AG04449 (cell line): Measurements from ENCODE around the gene RAN.

Experiments
- CTCF ChIA-PET: fragments of 350-600 bp; formaldehyde crosslinking; extraction: SDS; loops from one replicate; lab custom pipeline; 2021; ENCODE audit warnings: antibody characterized with exemption; lab: Yijun Ruan, JAX
- POLR2A ChIA-PET: fragments of 400-600, 350-600 bp; formaldehyde crosslinking; extraction: SDS; loops from one replicate; lab custom pipeline; 2020; ENCODE audit warnings: antibody characterized with exemption, inconsistent platforms; lab: Yijun Ruan, JAX
- DNase-seq: peaks from one replicate; pipeline ENCODE4 v3.0.0-alpha.2; 2010; ENCODE audit warnings: low read depth, low spot score
- H3K4me3 ChIP-seq: 2 replicates; pipeline ENCODE4 v1.5.1; 2011; ENCODE audit warnings: low read depth, mild to moderate bottlenecking, control low read depth, low read length
- CTCF ChIP-seq: IDR thresholded peaks from one replicate; pipeline ENCODE4 v1.5.1; 2011; ENCODE audit warnings: mild to moderate bottlenecking, moderate library complexity, low read length, control low read depth, inconsistent platforms; ENCODE audit not compliant: insufficient read depth; ENCODE audit errors: missing control alignments

The RAN gene

GRCh38 chr12:130871286-130872178, at the start of gene RAN:
RAN (plus strand) TSS chr12:130872066; CDS start chr12:130872594, 528 bp downstream.
- H3K4me3 ChIP-seq: peak within 1 kb of the TSS; percentile 76
- TF ChIP-seq CTCF: no peak
- DNase-seq: peak; percentile 23
- ChIA-PET CTCF (interaction anchor here (0.7 to 2.2 kb wide), 8 partner anchors 22 to 95 kb away, joined by 3 to 8 read pairs (median 4); partner anchors contain the start of gene STX2), POLR2A (interaction anchor here (1.1 kb wide), 1 partner anchor 45 kb away, joined by 3 read pairs; no protein-coding TSS in a partner anchor)

- TF ChIP-seq CTCF: no peak
- H3K4me3 ChIP-seq: no peak overlapping the region
- ChIA-PET CTCF (interaction anchor here (1.4 to 6.3 kb wide), 9 partner anchors 9 to 306 kb away, joined by 3 to 63 read pairs (median 8); partner anchors contain the start of gene STX2), POLR2A (interaction anchor here (1.0 kb wide), 1 partner anchor 45 kb away, joined by 3 read pairs; no protein-coding TSS in a partner anchor)
- DNase-seq: no peak
These were observed 46.1 kb upstream of the RAN start for GRCh38 chr12:130825771-130826150.

GRCh38 chr12:130826151-130826801, 45.6 kb upstream of the RAN start:
- ChIA-PET CTCF (interaction anchor here (0.8 to 6.3 kb wide), 12 partner anchors 9 to 886 kb away, joined by 3 to 63 read pairs (median 5); partner anchors contain the start of gene STX2), POLR2A (interaction anchor here (1.0 kb wide), 1 partner anchor 45 kb away, joined by 3 read pairs; no protein-coding TSS in a partner anchor)
- TF ChIP-seq CTCF: peak; percentile 88
- H3K4me3 ChIP-seq: no peak overlapping the region
- DNase-seq: no peak

- POLR2A ChIA-PET: no interaction called here
These were observed 44.4 kb upstream of the RAN start for GRCh38 chr12:130827432-130827831.

GRCh38 chr12:130828895-130829294, 43.0 kb upstream of the RAN start:
- DNase-seq: no peak
- H3K4me3 ChIP-seq: no peak overlapping the region
- POLR2A ChIA-PET: no interaction called here
- CTCF ChIA-PET: interaction anchor here (0.7 to 6.3 kb wide), 4 partner anchors 8 to 44 kb away, joined by 3 to 63 read pairs (median 4); partner anchors contain the start of gene STX2
- TF ChIP-seq CTCF: no peak

More at GRCh38 chr12:130827432-130827831, 44.4 kb upstream of the RAN start:
- H3K4me3 ChIP-seq: no peak overlapping the region
- DNase-seq: no peak
- CTCF ChIA-PET: interaction anchor here (1.0 to 6.3 kb wide), 4 partner anchors 8 to 43 kb away, joined by 5 to 63 read pairs (median 10); partner anchors contain the start of gene STX2
- no peak for TF ChIP-seq CTCF
